Epithelial cell of esophagus (primary cell): Measurements from ENCODE around the gene TAS1R1.
A peak's percentile ranks its signal among the peaks of the same experiment; 100 is the strongest.

Experiments
- DNase-seq: peaks from one replicate; pipeline ENCODE4 v3.0.0; 2010; ENCODE audit warnings: low read depth
- H3K4me3 ChIP-seq: 2 replicates; pipeline ENCODE4 v1.5.1; 2011; ENCODE audit warnings: mild to moderate bottlenecking, low read length, control low read depth
- CTCF ChIP-seq: IDR thresholded peaks from 2 replicates; pipeline ENCODE4 v1.5.1; 2011; ENCODE audit warnings: low read depth, mild to moderate bottlenecking, low read length, control low read depth, inconsistent platforms; ENCODE audit not compliant: insufficient read depth; ENCODE audit errors: missing control alignments

Gene TAS1R1

GRCh38 chr1:6603238-6603914 is 48.3 kb downstream of the TAS1R1 start:
- H3K4me3 ChIP-seq = peak overlapping the region; percentile 47
- no peak for TF ChIP-seq CTCF
- peak; percentile 71 for DNase-seq

GRCh38 chr1:6603915-6604558 is 48.9 kb downstream of the TAS1R1 start:
- TF ChIP-seq CTCF = peak; percentile 5
- DNase-seq = peak; percentile 52
- H3K4me3 ChIP-seq = no peak overlapping the region

GRCh38 chr1:6612641-6613360 is 57.7 kb downstream of the TAS1R1 start:
- no peak for TF ChIP-seq CTCF
- H3K4me3 ChIP-seq = peak overlapping the region; percentile 66
- peak; percentile 68 for DNase-seq

GRCh38 chr1:6613361-6614018 is 58.4 kb downstream of the TAS1R1 start, which contains the start of gene PHF13:
PHF13 (plus strand) TSS chr1:6613731; CDS start chr1:6614067, 336 bp downstream.
- DNase-seq = peak; percentile 100
- TF ChIP-seq CTCF = no peak
- peak within 1 kb of the TSS; percentile 66 for H3K4me3 ChIP-seq

GRCh38 chr1:6614019-6614928 is 59.2 kb downstream of the TAS1R1 start:
- H3K4me3 ChIP-seq = peak overlapping the region; percentile 59
- no peak for DNase-seq
- no peak for TF ChIP-seq CTCF

GRCh38 chr1:6614929-6615785 is 60.0 kb downstream of the TAS1R1 start:
- no peak for TF ChIP-seq CTCF
- H3K4me3 ChIP-seq = peak overlapping the region; percentile 59
- no peak for DNase-seq
